Erythroblast (primary cell): Measurements from ENCODE around the gene WDFY3.

Experiments
- DNase-seq, 2 experiments: peaks; one replicate each; lab custom pipeline; 2025; lab: John Stamatoyannopoulos, UW
- GATA1 ChIP-seq: IDR thresholded peaks from 2 replicates; pipeline ENCODE4 v1.6.1; 2011; ENCODE audit warnings: low read depth, mild to moderate bottlenecking, control low read depth, low read length, moderate library complexity
- POLR2A ChIP-seq: IDR thresholded peaks from 2 replicates; pipeline ENCODE4 v1.6.1; 2011; ENCODE audit warnings: mild to moderate bottlenecking, low read length

The WDFY3 gene

DNA sequence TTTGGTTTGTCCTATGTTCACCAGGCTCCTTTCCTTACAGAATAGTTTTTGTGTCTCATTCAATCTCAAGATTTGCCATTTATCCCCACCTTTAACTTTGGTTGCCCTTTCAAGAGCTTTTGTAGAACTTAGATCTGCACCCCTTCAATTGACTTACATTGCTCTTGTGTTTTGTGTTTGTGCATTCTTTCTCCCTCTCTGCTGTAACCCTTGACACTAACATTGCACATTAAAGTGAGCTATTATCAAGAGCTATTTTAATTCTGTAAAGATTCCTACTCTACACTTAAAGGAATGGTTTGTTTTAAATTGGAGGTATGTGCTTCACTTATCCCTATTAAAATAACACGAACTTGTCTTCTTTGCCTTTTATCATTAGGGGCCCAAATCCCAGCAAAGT, 318.3 kb downstream of the WDFY3 start:
- DNase-seq = no peak
- no peak for TF ChIP-seq POLR2A
- no peak for TF ChIP-seq GATA1

DNA sequence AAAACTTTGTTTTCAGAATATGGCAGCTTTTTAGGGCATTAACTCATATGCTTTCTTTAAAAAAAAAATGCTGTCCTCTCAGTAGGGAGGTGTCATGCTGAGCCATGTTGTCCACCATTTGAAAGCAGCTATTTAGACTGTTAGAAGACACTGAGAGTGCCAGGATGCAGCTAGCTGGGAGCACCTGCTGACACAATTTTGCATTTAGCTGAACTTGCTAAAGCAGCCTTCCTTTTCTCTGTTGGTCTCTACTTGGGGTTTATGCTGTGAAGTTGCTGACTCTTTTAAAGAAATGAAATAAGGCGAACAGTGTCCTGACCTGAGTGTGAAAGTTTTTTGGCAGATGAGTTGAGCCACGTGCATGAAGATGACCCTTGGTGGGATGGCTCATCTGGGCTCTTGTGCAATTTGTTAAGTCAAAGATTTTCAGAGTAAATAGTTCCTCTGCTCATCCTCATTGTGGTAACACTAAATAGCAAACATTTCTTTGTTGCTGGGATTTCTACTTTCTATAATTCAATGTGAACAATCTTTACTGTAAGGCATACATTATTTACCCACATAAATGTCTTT, 319.1 kb downstream of the WDFY3 start:
- no peak for TF ChIP-seq GATA1
- no peak for TF ChIP-seq POLR2A

DNA sequence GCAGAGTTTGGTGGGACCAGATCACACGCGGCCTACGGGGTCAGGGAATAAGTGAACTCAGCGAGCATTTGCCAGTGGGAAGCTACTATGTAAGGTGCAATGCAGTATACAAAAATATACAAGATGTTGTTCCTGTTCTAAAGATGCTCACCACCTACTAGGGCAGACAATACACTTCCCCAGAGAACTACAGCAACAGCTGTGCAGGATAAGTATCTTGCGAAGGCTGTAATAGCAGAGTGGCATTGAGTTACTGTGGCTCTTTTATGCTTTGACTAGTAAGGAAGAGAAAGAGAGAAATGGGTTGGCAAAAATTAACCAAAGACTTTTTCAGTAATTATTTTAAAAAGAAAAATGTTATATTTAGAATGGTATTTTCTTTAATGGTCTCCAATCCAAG, 322.4 kb downstream of the WDFY3 start:
- no peak for DNase-seq
- TF ChIP-seq POLR2A (no peak), GATA1 (no peak)

More for the DNA sequence above, 319.1 kb downstream of the WDFY3 start:
- no peak for DNase-seq

DNA sequence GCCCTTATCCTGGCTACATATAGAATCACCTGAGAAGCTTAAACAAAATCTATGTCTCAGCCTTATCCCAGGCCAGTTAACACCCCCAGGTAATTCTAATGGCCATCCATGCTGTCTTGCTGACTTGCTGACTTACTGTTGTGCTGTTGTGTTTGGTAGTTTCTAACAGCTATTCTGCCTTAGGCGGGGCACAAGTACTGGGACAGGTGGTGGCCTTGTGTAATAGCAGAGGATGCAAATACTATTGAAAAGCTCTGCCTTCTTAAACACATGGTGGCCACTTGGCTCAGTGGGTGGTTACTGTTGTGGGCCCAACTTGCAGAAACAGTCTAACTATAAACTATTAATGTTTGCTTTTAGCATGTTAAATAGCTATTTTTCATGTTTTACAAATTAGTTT, 327.3 kb downstream of the WDFY3 start:
- TF ChIP-seq GATA1 = no peak
- TF ChIP-seq POLR2A = no peak
- DNase-seq = no peak

DNA sequence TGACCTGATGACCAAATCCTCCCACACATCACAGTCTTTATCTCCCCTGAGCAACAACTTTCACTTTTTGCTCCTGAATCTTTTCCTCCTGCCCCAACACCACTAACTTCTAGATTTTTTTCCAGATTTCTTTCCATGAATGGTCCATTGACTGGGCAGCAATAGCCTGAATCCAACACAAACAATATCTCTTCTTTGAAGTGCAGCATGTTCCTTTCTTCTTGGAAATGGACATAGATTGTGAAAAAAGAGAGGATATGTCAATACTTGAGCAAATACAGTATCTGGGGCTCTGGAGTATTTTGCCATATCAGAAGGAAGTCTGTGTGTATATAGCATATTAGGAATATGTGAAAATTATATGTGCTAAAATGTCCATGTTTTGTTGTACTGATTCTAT, 328.4 kb downstream of the WDFY3 start:
- TF ChIP-seq GATA1 (no peak), POLR2A (no peak)

DNA sequence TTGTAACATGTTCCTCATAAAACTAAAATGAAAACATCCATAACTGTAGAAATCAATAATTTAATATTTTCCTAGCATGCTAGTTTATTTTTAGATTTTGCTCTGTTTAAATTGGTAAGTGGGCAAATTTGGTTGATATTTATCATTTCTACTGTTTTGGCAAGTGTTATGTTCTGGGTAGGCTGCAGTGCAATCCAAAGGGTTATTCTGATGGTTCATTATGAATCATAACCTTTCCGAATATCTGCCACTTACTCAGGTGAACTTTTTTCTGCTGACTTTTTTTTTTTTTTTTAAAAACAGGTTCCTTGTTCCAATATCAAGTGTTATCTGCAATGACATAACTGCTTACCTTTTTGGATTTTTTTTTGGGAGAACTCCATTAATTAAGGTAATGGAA, 331.5 kb downstream of the WDFY3 start:
- no peak for DNase-seq
- TF ChIP-seq POLR2A = no peak
- no peak for TF ChIP-seq GATA1

More for the DNA sequence above, 328.4 kb downstream of the WDFY3 start:
- DNase-seq = no peak

DNA sequence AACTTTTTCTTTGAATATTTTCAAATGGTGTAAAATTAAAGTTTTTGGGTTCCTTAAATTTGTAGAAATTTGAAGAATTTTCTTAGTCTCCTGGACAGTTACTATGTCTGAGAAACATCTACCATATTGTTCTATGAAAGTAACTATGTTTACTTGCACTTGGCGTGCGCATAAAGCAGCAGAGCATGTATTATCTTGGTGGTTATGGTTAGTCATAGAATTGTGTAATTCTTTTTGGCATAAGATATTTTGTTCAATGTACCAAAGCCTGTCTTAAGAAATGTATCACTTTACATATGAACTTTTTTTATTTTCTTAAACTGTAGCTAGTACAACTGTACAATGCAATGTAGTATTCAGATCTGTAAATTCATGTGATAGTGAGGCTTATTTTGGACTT, 334.4 kb downstream of the WDFY3 start:
- no peak for TF ChIP-seq GATA1
- DNase-seq = no peak

DNA sequence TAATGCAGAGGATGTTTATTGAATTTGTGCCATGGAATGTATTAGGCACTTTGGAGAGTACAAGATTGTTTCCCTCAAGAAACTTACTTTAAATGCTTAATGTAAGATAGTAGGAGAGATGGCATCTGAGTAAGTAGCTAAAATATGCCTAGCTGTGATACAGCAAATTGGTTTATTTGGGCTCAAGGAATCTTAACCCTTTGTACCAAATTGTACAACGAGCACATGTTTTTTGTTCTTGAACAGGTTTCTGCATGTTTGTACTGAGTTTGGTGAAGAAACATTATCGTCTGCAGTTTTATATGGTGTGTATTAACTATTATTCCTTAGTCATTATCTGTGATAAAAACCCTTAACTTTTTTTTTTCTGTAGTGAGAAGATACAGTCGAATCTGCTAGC, 334.9 kb downstream of the WDFY3 start:
- TF ChIP-seq POLR2A (no peak), GATA1 (no peak)
- DNase-seq = no peak

DNA sequence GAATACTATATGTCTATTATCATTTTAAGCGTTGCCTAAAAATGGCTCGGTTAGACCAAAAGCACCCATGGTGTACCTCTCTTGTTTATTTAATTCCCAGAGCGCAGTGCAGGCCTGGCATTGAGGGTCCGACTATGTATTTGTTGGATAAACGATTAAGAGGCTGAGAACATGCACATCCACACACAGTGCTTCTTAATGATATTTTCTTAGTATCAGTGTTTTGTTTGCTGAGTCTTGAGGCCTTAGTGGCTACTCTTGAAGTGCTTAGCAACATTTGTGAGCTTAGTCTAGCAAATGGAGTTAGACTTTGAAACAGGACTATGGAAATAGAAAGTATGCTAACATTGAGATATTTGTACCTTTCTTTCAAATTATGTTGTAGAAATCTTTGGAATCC, 339.8 kb downstream of the WDFY3 start:
- no peak for TF ChIP-seq POLR2A
- no peak for TF ChIP-seq GATA1
- DNase-seq = no peak

DNA sequence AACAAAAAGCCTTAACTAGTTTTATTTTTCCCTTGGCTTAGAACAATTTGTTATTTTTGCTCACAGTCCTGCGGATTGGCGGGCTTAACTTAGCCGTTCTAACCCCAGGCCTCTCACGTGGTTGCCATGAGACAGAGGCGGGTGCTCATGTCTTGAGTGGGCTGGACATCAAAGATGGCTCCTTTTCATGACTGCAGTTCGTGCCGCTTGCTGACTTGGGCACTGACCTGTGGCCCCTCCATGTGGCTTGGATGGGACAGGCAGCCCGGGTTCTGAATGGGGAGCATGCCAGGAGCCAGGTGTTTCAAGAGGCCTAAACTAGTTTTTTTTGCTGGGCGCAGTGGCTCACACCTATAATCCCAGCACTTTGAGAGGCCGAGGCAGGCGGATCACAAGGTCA, 342.8 kb downstream of the WDFY3 start:
- no peak for TF ChIP-seq POLR2A
- TF ChIP-seq GATA1 = no peak
- no peak for DNase-seq

DNA sequence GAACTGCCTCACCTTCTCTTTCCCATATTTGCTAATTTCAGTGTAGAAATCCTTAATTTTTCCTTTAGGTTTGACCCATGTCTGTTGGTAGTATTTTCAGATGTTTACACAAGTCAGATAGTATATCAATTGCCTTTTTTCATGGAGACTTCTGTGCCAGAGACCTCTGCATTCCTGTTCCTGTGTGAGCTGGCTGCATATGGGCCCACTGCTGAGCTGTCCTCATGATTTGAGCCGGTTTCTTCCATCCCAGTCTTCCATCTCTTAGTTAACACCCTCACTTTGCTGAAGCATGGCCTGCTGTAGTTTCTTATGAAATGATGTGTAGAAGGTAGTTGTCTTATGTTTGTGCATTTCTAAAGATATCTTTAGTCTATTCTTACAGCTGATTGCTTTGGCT, 343.5 kb downstream of the WDFY3 start:
- DNase-seq = no peak
- TF ChIP-seq GATA1 (no peak), POLR2A (no peak)
